ENCODE measurements around the gene CPNE6.

The CPNE6 gene

DNA sequence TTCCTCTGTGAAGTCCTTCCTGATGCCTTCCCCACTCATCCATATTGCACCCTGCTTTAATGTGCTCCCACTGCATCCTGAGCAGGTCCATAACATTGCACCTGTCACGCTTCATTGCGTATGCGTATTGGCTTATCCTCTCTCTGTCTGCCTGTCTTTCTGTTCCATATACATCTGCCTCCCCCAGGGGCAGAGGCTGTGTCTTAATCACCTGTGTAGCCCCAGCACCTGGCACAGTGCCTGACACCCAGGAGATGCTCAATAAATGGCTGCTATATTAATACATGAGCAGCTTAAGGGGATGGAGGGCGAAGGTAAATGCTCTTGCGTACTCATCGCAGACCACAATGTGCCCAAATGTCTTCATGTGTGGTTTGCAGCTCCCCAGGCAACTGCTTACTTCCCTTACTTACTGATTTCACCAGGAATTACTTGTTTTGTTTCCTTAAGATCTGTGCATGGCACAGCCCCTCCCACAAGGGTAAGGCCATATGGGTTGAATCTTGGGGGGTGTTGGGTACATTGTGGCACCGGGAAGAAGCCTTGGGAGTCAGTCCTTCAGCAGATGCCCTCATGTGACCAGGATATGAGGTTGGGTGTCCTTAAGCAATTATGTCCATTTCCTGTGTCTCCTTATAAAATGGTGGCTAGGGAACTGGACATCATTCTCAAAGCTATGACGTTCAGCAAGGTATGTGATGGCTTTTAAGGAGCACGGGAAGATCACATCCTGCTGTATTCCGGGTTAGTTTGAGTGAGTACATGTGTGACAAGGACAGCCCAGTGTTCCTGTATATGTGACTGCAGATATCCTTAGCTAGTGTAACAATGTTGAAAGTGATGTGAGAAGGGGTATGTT lies 848 bp upstream of the CPNE6 start:
- no peak for DNase-seq

DNA sequence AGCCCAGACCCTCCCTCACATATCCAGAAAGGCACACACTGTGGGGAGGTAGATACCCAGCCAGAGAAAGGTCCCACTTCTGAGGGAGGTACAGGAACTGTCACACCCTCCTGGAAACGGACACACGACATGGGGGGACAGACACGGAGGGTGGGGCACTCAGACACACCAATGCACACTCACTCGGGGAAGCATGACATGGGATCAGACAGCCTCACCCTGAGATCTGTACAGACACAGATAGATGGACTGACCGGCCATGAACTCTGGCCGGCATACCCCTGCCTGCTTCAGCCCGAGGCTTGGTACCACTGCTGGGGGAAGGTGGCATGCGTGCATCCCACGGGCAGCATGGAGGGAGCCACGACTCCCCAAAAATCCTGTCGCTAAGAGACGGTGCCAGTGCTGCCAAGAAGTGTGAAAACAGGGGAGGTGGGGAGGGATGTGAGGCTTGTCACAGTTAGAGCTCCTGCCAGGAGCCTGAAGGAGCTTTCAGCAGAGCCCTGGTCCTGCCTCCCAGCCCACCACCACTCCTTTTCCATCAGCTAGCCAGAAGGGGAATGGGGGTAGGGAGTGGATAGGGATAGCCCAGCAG lies 571 bp downstream of the CPNE6 start:
- DNase-seq = no peak

DNA sequence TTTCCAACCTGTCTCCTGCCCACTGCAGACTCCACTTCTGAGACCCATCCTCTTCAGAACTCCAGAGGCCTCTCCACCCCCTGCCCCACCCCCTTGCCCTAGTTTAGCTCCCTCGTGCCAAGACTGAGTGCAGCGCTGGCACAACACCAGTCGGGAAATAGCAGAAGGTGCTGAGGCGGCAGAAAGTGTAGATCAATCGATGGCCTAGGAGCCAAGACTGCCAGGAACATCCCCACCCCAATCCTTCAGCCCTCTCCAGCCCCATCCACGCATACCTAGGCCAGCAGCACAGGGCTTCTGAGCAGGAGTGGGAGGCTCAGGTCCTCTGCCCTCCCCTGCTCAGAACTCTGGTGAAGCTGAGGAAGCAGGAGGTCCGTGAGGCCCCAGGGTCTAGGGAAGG lies 1.1 kb downstream of the CPNE6 start:
- no peak for DNase-seq

DNA sequence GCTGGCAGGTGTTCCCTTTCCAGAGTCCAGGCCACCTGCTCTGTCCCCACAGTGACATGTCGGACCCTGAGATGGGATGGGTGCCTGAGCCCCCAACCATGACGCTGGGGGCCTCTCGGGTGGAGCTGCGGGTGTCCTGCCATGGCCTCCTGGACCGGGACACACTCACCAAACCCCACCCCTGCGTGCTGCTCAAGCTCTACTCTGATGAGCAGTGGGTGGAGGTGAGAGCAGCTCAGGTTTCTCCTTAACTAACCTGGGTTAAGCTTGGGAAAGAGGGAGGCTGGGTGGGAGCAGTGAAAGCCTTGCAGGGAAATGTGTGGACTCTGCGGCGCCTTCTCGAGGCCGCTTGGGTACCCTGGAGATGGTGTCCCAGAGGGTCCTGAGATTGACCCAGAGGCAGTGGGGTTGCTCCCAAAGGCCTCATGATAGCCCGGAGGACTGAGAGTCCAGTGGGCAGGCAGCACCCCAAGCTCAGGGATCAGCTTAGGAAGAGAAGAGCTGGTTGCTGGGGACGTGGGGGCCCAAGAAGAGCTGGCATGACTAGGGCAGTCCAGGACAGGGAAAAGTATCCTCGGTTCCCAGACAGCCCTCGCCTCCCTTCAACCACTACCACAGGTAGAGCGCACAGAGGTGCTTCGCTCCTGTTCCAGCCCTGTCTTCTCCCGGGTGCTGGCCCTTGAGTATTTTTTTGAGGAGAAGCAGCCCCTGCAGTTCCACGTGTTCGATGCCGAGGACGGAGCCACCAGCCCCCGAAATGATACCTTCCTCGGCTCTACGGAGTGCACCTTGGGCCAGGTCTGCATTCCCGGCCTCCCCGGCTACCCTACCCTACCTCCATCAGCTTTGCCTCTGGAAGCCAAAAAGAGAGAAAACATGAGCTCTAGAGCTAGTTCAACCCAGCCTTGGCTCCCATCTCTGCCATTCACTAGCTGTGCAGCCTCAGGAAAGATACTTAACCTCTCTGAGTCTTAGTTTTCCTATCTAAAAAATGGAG lies 1.8 kb downstream of the CPNE6 start:
- no peak for DNase-seq

DNA sequence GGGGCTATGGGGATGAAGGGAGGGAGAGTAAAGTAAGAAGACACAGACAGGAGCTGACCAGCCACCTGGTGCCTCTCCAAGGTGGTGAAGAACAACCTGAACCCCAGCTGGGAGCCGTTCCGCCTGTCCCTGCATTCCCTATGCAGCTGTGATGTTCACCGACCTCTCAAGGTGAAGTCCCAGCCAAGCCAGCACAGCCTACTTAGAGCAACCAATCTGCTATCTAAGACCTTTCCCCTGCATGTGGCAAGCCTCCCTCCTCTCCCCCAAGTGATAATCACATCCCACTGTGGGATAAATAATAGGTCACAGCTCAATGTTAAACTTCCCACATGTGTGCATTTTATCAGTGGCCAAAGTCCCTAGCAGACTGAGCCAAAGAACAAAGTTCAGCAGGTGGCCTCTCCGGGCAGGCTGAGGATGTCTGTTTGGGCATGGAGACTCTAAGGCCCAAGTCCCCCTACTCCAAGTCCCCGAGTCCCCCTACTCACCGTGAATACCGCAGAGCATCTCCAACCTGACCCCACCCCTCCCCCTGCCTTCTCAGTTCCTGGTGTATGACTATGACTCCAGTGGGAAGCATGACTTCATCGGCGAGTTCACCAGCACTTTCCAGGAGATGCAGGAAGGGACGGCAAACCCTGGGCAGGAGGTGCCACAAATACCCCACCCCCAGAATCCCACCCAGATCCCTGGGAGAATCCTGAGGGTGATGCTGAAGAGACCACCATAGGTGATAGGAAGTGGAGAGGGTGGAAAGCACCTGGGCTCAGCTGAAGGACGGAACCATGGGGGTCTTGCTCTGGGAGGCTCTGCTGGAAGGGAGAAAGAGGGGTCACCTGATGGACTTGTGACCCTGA lies 3.5 kb downstream of the CPNE6 start:
- DNase-seq = no peak

DNA sequence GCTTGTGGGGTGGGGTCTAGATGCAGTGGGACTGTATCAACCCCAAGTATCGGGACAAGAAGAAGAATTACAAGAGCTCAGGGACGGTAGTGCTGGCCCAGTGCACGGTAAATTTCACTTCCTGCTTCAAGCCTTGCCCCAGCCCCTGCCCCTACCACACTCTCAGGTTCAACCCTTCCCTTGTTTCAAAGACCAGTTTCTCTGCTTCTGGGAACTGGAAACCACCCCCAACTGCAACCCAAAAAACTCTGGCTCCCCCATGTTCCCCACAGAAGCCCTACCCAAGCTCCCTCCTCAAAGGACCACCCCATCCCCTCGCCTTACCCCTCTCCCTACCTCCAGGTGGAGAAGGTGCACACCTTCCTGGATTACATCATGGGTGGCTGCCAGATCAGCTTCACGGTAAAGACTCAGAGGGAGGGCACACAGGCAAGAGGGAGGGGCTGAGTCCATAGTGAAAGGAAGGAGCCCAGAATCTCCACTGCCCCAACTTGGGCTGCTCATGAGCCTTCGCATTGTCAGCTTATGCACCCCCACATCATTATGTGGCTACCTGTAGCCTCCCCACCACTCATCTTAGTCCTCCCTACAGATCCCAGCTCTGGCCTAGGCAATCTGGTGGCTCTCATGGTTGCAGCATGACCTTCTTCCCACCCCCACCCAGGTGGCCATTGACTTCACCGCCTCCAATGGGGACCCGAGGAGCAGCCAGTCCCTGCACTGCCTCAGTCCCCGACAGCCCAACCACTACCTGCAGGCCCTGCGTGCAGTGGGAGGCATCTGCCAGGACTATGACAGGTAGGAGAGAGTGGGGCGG lies 4.3 kb downstream of the CPNE6 start:
- no peak for DNase-seq

DNA sequence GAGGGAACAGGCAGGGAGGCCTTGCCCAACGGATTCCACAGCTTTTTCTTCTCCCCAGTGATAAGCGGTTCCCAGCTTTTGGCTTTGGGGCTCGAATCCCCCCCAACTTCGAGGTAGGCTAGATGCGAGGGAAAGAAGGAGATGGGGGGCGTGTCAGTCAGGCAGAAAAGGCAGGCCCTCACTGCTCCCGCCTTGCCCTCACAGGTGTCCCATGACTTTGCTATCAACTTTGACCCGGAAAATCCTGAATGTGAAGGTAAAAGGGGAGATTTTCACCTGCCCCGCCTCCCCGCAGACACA lies 4.9 kb downstream of the CPNE6 start:
- no peak for DNase-seq

DNA sequence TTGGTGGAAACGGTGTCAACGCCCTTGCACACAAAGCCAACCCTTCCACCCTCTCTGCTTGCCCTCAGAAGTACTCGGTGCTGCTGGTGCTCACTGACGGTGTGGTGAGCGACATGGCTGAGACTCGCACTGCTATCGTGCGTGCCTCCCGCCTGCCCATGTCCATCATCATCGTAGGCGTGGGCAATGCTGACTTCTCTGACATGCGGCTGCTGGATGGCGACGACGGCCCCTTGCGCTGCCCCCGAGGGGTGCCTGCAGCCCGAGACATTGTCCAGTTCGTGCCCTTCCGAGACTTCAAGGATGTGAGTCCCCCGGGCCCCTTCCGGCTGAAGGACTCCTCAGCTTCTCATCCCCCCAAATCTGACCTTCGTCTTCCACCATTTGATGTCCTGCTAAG lies 5.7 kb downstream of the CPNE6 start:
- DNase-seq = no peak

DNA sequence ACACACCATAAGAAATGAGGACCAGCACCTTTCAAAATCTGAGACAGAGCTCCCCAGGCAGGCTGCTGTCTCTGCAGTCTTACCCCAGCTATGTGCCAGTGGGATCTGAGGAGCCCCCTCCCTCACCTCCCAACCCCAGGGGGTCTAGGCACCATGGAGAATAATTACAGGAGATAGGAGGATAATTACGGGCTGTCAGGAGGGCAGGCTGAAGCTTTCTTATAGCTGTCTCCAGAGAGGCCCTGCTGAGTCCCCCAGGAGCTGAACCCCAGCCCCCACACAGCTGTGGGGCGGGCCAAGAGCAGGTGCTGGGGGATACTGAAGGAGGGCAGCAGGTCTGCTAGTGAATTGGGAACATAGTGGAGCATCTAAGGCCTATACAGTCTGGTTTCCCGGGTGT lies 6.8 kb downstream of the CPNE6 start:
- DNase-seq = no peak

DNA sequence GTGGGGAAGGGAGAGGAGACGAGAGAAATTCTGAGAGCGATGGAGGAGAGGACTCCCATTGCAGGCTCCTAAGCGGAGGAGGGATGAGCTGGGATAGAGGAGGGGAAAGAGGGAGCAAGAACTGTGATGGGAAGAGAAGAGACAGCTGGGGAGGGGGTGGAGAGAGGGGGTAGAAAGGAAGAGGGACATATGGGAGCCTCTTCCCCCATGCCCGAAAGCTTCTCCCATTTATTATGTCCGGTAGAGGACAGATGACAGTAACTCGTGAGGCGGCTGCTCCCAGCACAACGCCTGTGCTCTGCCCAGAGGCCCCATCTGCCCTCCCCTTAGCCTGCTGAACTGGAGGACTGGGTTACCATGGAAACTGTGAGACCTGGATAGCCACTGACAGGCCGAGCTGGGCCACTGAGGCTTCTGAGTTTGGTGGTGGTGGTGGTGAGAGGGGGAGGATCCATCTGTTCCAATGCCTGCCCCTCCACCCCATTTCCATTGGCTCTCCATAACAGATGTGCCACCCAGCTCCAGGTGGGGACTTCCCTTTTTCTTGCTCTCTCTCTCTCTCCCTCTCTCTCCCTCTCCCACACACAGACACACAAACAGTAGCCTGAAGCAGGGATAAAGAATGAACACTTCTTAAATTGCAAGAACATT lies 8.3 kb downstream of the CPNE6 start:
- no peak for DNase-seq

DNA sequence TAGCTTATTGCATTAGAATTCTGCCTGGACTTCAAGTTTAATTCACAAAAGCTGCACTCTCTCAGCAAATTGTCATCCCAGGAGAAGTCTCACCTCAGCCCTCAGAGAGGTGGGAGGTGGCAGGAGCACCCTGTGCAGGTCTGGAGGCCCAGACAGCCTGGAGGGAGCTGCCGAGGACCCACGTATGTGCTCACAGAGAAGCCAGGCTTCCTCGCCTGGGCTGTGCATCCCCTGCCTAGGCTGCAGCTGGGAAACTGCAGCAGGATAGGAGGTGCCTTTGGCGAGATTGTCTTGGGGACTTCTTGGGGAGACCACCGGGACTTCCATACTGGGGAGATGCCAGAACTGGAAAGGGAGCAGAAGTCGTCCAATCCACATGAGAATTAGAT lies 8.8 kb downstream of the CPNE6 start:
- DNase-seq = no peak

DNA sequence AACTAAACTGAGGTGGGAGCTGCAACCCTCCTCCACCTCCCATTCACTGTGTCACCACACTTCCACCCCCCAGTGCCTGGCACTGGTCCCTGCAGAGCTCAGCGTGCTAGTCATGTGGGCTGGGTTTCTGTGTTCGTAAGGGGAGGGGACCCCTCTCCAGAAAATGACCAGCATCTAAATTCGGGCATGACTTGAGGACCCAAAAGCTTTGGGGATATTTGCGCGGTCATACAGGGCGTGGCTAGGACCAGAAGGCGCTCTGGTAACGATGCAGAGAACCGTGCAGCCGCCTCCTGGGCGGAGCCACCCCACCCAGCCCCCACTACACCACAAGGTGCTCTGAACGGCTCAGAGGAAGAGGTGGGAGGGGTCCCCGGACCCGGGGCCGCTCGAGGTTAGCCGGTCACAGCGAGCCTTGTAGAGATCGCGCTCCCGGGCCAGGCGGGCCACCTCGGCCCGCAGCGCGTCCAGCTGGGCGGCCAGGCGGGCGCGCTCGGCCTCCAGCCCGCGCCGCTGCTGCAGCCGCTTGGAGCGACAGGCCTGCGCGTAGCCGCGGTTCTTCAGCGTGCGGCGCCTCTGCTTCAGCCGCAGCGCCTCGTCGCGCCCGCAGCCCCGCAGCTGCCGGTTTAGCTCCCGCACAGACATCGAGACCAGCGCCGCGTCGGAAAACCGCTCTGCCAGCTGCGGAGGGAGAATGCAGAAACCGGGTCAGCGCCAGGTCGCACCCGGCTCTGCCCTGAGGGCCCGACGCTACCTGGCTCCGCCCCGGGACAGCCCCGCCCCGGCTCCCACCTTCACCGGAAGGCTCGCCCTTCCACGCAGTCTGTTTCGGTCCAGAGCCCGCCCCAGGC lies 9.8 kb downstream of the CPNE6 start:
- DNase-seq = peak; percentile 9

DNA sequence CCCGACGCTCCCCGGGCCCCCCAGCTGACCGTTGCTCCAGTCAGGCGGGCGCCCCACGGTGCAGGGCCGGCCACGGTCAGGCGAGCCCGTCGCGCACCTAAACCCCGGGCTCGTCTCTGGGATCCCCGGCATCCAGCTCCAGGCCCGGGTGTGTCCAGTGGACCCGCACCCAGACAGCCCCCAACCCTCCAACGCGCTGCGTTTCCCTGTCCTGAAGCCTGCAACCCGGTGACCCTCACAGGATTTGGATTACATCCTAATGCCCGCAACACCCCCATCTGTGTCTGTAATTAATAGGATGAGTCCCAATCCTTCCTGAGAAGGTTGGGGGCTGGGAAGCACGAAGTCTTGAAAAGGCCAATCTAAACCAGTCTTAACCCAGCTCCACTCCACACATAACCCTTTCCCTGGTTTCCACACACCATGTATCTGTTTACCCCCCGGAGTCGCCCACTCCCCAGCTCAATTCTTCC lies 10.4 kb downstream of the CPNE6 start:
- DNase-seq = no peak

DNA sequence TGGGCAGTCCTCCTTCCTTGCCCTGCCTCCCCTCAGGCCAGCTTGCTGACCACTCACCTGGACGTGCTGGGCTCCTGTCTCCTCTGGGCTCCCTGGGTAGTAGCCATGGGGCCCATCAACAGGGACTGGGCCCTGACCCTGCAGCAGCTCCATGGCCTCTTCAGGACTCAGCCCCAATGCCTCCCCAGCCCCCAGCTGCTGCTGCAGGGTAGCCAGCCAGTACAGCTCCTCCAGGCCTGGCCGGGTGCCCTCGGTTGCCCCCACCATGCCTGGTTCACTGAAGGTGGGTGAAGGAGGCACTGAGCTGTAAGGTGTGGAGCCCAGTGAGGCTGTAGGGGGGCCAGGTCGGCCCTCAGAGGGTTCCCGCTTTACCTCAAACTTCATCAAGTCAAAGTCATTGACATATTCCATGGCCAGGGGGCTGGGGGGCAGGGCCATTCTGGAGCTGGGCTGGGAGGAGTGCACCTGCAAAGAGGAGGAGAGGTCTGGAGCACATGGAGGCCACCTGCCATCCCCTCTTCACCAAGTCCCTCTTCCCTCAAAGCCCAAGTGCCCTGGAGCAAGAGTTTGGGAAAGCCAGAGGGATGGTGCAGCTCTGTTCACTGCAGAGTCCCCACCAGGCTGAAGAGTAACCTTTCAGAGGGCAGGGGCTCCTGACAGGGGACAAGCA lies 11.2 kb downstream of the CPNE6 start:
- no peak for DNase-seq

DNA sequence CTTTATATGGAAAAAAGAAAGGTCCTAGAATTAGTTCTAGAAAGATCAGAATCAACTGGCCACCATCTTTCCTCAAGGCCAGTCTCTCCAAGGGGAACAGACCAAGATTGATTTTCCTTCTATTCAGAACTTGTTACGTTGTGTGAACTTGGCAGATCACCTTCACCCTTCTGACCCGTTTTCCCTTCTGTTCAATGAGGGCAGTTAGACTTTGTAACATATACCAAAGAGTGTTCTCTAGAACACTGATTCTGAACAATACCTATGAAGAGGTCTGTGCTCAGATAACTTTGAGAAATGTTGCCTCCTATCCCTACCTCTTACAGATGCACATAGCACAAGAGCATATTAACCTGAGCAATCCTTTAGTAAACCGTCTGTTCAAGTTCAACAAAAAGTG lies 12.1 kb downstream of the CPNE6 start:
- no peak for DNase-seq

DNA sequence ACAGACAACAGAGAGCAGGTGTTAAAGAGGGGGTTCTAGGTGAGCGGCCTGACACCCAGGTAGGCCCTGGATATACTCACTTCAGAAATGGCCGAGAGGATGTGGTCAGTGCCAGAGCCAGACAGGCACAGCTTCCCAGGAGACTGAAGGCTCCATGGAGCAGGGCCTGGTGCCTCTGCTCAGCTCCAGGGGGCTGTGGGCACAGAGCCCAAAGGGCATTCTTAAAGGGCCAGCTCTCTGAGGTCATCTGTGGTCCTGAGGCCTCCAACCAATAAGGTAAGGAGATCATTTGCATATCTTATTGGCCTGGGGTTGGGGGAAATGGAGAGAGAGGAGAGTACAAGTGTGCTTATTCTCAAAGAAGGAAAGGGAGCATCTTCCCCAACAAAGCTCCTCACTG lies 13.1 kb downstream of the CPNE6 start:
- DNase-seq = no peak

DNA sequence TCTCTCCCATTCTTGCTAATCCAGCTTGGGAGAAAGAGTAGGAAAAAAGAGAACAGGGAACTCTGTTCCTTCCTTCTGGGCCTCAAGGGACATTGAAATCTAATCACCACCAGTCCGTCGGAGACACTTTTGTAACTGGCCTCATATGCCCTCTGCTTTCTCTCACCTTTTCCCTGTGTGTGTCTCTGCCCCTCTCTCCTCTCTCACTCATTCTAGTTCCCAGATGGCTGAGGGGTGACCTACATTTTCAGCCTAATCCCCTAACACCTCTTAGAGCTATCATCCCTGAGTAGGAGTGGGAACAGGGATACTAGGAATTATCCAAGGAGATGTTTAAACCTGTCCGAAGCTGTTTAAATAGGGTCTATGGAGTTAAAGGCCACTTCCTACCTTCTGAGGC lies 13.9 kb downstream of the CPNE6 start:
- DNase-seq = no peak

DNA sequence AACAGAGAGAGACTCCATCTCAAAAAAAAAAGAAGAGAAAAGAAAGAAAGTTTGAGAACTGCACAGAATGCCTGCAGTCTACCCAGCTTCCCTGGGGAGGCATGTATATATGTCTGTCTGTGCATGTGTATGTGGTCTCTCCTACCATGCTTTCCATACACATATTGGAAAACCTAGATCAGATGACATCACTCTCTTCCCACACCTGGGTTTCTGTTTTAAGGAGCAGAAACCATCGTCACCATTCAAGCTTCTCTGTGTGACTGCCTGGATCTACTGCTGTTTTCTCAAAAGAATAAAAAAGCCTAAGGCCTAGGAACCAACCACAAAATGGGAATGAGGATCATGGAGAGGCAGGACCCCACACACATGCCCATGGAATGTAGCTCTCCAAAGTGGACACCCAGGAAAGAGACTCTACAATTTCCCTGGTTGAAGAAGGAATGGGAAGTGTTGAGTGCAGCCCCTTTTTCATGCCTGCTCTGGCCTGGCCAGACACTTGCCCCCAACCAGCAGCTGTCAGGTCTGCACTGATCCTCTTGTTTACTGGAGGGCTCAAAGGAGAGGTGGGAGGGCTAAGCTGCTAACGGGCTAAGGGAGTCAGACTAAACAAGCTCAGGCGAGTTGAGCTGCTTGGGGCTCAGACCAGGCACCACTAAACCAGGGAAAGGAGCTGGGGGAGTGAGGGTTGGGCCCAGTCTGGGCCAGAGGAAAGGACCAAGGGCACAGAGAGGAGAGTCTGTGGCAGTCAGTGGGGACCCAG lies 15.0 kb downstream of the CPNE6 start:
- DNase-seq = no peak

DNA sequence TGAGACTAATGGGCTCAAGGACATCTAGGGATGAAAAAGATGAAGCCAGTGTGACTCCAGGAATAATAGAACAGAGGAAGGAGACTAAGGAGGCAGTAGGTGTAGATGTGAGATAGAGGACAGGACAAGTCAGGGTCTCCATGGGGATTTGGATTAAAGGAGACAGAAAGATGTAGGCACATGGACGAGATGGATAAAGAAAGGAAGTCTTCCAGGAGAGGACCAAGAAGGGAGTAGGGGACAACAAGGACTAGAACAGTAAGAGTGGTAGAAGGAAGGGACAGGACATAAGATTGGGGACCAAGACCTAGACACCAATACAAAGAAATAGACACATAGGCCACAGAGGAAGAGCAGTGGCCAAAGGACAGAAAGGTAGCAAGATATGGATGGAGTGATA lies 15.6 kb downstream of the CPNE6 start:
- DNase-seq = no peak
